Tibial artery (tissue), 4 donors: ENCODE results near the gene FAM161B.

Source experiments
- DNase-seq, 2 donors: peaks; one replicate each; pipeline ENCODE4 v3.0.0-alpha.2; 2019
- H3K27ac ChIP-seq, 2 donors: fragments of 200-600 bp; sonication (generic) in 1 of 2; 1 replicate in 1 of 2; 2 replicates in 1 of 2; pipeline ENCODE4 v1.5.1; 2018 to 2019; ENCODE audit warnings: mild to moderate bottlenecking in 1 of 2
- H3K27me3 ChIP-seq, 2 donors: fragments of 200-600 bp; sonication (generic) in 1 of 2; one replicate each; pipeline versions ENCODE4 v1.5.1 to v1.6.0; 2016 to 2019
- H3K36me3 ChIP-seq, 3 donors: fragments of 200-600 bp; sonication (generic) in 2 of 3; one replicate each; pipeline ENCODE4 v1.5.1; 2016 to 2019; ENCODE audit warnings: mild to moderate bottlenecking in 2 of 3
- H3K4me1 ChIP-seq, 4 donors: fragments of 200-600 bp; sonication (generic) in 2 of 4; 1 replicate in 3 of 4; 2 replicates in 1 of 4; pipeline ENCODE4 v1.5.1; 2016 to 2019
- H3K4me3 ChIP-seq, 2 donors: fragments of 200-600 bp; sonication (generic) in 1 of 2; 1 replicate in 1 of 2; 2 replicates in 1 of 2; pipeline ENCODE4 v1.5.1; 2018 to 2019; ENCODE audit warnings: mild to moderate bottlenecking in 2 of 2
- H3K9me3 ChIP-seq, 3 donors: fragments of 200-600 bp; sonication (generic) in 1 of 3; one replicate each; pipeline ENCODE4 v1.5.1; 2016 to 2019
- CTCF ChIP-seq, 2 experiments: fragments of 200-600 bp in 1 of 2; fragments of 450-650 bp in 1 of 2; IDR thresholded peaks; one replicate each; pipeline ENCODE4 v1.5.1; 2017 to 2019; ENCODE audit warnings: antibody characterized with exemption in 2 of 2, mild to moderate bottlenecking in 1 of 2, moderate library complexity in 1 of 2
- intact Hi-C: fragments of 100-400 bp; cut with DNase I; formaldehyde crosslinking; loops from one replicate; pipeline ENCODE4 v1.15.0; 2023; ENCODE audit warnings: low total_unique reads

Gene FAM161B

GRCh38 chr14:73949752-73950734, at the start of gene FAM161B, which contains the start of gene COQ6:
Gene FAM161B, minus strand, starts transcription at chr14:73950094. Its CDS starts 68 bp downstream, at chr14:73950026.
Gene COQ6, plus strand, starts transcription at chr14:73950302. Its CDS starts 31 bp downstream, at chr14:73950333.
- intact Hi-C loops, result loop anchor here (1.0 kb wide), 1 partner anchor 69 kb away; the partner anchor contains the start of genes BBOF1 and ENTPD5
- H3K4me1 ChIP-seq, result peaks cover 0 to 27% (median 15%) of the 10 kb centered on the region in 4 donors
- H3K27ac ChIP-seq, result peak within 1 kb of the TSS; percentile 90 to 93
- no peaks in the 10 kb centered on the region for H3K27me3 ChIP-seq
- no peak for TF ChIP-seq CTCF (IDR thresholded peaks at IDR 0.05)
- peak; percentile 96 to 97 for DNase-seq
- peaks cover 11 to 35% (median 20%) of the 10 kb centered on the region in 3 donors for H3K36me3 ChIP-seq
- peak within 1 kb of the TSS; percentile 81 to 85 for H3K4me3 ChIP-seq
- H3K9me3 ChIP-seq, result no peaks in the 10 kb centered on the region

- Histone ChIP-seq H3K4me3 (no peak overlapping the region), H3K36me3 (peaks cover 4 to 26% (median 7%) of the 10 kb centered on the region in 3 donors), H3K9me3 (no peaks in the 10 kb centered on the region), H3K27ac (no peak overlapping the region), H3K27me3 (no peaks in the 10 kb centered on the region), H3K4me1 (no peaks in the 10 kb centered on the region)
- no peak for DNase-seq
- intact Hi-C loops, result no loop called here
- TF ChIP-seq CTCF (IDR thresholded peaks at IDR 0.05), result no peak
Observed at GRCh38 chr14:73998726-73999125, 48.8 kb upstream of the FAM161B start.

- Histone ChIP-seq H3K4me3 (no peak overlapping the region), H3K36me3 (peaks cover 4 to 21% (median 7%) of the 10 kb centered on the region in 3 donors), H3K27ac (no peak overlapping the region), H3K4me1 (no peaks in the 10 kb centered on the region), H3K9me3 (no peaks in the 10 kb centered on the region), H3K27me3 (no peaks in the 10 kb centered on the region)
- TF ChIP-seq CTCF (IDR thresholded peaks at IDR 0.05), result no peak
- intact Hi-C loops, result no loop called here
- no peak for DNase-seq
Observed at GRCh38 chr14:73997944-73998447, 48.1 kb upstream of the FAM161B start.

GRCh38 chr14:73997108-73997943, 47.4 kb upstream of the FAM161B start:
- H3K4me3 ChIP-seq, result no peak overlapping the region

More at GRCh38 chr14:73997108-73997943, 47.4 kb upstream of the FAM161B start:
- TF ChIP-seq CTCF (IDR thresholded peaks at IDR 0.05), result no peak
- peaks cover 4 to 21% (median 7%) of the 10 kb centered on the region in 3 donors for H3K36me3 ChIP-seq
- no peak overlapping the region for H3K27ac ChIP-seq
- intact Hi-C loops, result no loop called here
- no peaks in the 10 kb centered on the region for H3K4me1 ChIP-seq
- no peaks in the 10 kb centered on the region for H3K9me3 ChIP-seq
- DNase-seq, result no peak
- no peaks in the 10 kb centered on the region for H3K27me3 ChIP-seq
